GM23338 (cell line): Measurements from ENCODE around the gene AGAP1. TPM values are rescaled to one million over a fixed set of nuclear protein-coding genes. Genes with fewer than 3 reads are reported as not detected.

Experiments
- ATAC-seq: fragments of 200-7000 bp; cut with Tn5 transposase; 3 replicates; pipeline ENCODE4 v1.9.1; 2020
- DNase-seq: peaks from one replicate; pipeline ENCODE4 v3.0.0-alpha.2; 2015; ENCODE audit warnings: low spot score
- H2AFZ ChIP-seq: fragments of 200-600 bp; sonication (generic); 2 replicates; pipeline ENCODE4 v1.8.0; 2016; ENCODE audit warnings: antibody characterized with exemption, mild to moderate bottlenecking, moderate library complexity
- H3F3A ChIP-seq: fragments of 200-600 bp; sonication (generic); replicated peaks from 2 replicates; pipeline ENCODE4 v1.8.0; 2017; ENCODE audit warnings: antibody characterized with exemption, mixed run types, low read depth
- H3K27ac ChIP-seq: fragments of 200-600 bp; sonication (generic); 2 replicates; pipeline ENCODE4 v1.6.1; 2016; ENCODE audit warnings: low read depth
- H3K27me3 ChIP-seq: fragments of 200-600 bp; sonication (generic); 2 replicates; pipeline ENCODE4 v1.8.0; 2016; ENCODE audit warnings: mild to moderate bottlenecking, mixed run types, moderate library complexity; ENCODE audit not compliant: insufficient read depth
- H3K36me3 ChIP-seq: fragments of 200-600 bp; sonication (generic); 2 replicates; pipeline ENCODE4 v1.8.0; 2016; ENCODE audit warnings: mild to moderate bottlenecking; ENCODE audit not compliant: insufficient read depth
- H3K4me1 ChIP-seq: fragments of 200-600 bp; sonication (generic); 2 replicates; pipeline ENCODE4 v1.8.0; 2016; ENCODE audit warnings: mild to moderate bottlenecking, moderate library complexity; ENCODE audit not compliant: insufficient read depth
- H3K4me2 ChIP-seq: fragments of 200-600 bp; sonication (generic); 2 replicates; pipeline ENCODE4 v1.7.1; 2017; ENCODE audit warnings: mixed run types
- H3K4me3 ChIP-seq: fragments of 200-600 bp; sonication (generic); 2 replicates; pipeline ENCODE4 v1.6.1; 2016; ENCODE audit warnings: mixed run types
- H3K79me2 ChIP-seq: fragments of 200-600 bp; sonication (generic); replicated peaks from 2 replicates; pipeline ENCODE4 v1.8.0; 2017; ENCODE audit warnings: mild to moderate bottlenecking; ENCODE audit not compliant: insufficient read depth
- H3K9me2 ChIP-seq: fragments of 200-600 bp; sonication (generic); 2 replicates; pipeline ENCODE4 v1.8.0; 2017; ENCODE audit not compliant: insufficient read depth
- H4K20me1 ChIP-seq: fragments of 200-600 bp; sonication (generic); replicated peaks from 2 replicates; pipeline ENCODE4 v1.8.0; 2017; ENCODE audit warnings: mild to moderate bottlenecking; ENCODE audit not compliant: insufficient read depth
- H3K27ac Mint-ChIP-seq: 2 replicates; pipeline ENCODE4 v1.8.0; 2020; ENCODE audit warnings: inconsistent platforms, mild to moderate bottlenecking, moderate library complexity, mixed read lengths
- H3K27me3 Mint-ChIP-seq: 3 replicates; pipeline ENCODE4 v1.8.0; 2022; ENCODE audit warnings: low read depth, mild to moderate bottlenecking, moderate library complexity, mixed read lengths, inconsistent platforms; ENCODE audit not compliant: insufficient read depth, poor library complexity
- H3K36me3 Mint-ChIP-seq: 3 replicates; pipeline ENCODE4 v1.8.0; 2021; ENCODE audit warnings: low read depth, mild to moderate bottlenecking, inconsistent platforms, moderate library complexity, mixed read lengths
- H3K4me1 Mint-ChIP-seq: 3 replicates; pipeline ENCODE4 v1.8.0; 2020; ENCODE audit warnings: mild to moderate bottlenecking, inconsistent platforms, mixed read lengths
- H3K4me3 Mint-ChIP-seq: 3 replicates; pipeline ENCODE4 v1.8.0; 2021; ENCODE audit warnings: moderate library complexity, mild to moderate bottlenecking, inconsistent platforms, mixed read lengths
- H3K9me3 Mint-ChIP-seq: 3 replicates; pipeline ENCODE4 v1.8.0; 2020; ENCODE audit warnings: moderate library complexity, mild to moderate bottlenecking, inconsistent platforms, mixed read lengths
- CREB1 ChIP-seq: fragments of 250-450 bp; sonication (Bioruptor Pico); IDR thresholded peaks from 2 replicates; pipeline ENCODE4 v1.5.0; 2020; ENCODE audit warnings: low read depth, mild to moderate bottlenecking, moderate library complexity
- CTCF ChIP-seq, 2 experiments: fragments of 200-600 bp in 1 of 2; sonication (generic) in 1 of 2; conservative IDR thresholded peaks; 2 replicates each; pipeline versions ENCODE4 v1.5.1 to v1.6.1; 2016 to 2017; ENCODE audit warnings: antibody characterized with exemption in 2 of 2, low read depth in 2 of 2, mild to moderate bottlenecking in 2 of 2, moderate library complexity in 1 of 2
- ETS1 ChIP-seq: IDR thresholded peaks from 2 replicates; pipeline ENCODE4 v1.6.1; 2016; ENCODE audit warnings: antibody characterized with exemption
- JUNB ChIP-seq: IDR thresholded peaks from one replicate; pipeline ENCODE4 v1.6.1; 2016; ENCODE audit warnings: antibody characterized with exemption; ENCODE audit not compliant: unreplicated experiment
- NANOG ChIP-seq: IDR thresholded peaks from 2 replicates; pipeline ENCODE4 v1.6.1; 2016; ENCODE audit warnings: antibody characterized with exemption, borderline replicate concordance
- POLR2AphosphoS5 ChIP-seq: IDR thresholded peaks from 2 replicates; pipeline ENCODE4 v1.6.1; 2016; ENCODE audit warnings: antibody characterized with exemption, low read depth
- REST ChIP-seq: IDR thresholded peaks from one replicate; pipeline ENCODE4 v1.6.1; 2018; ENCODE audit warnings: antibody characterized with exemption; ENCODE audit not compliant: unreplicated experiment
- STAT1 ChIP-seq: IDR thresholded peaks from one replicate; pipeline ENCODE4 v1.6.1; 2016; ENCODE audit warnings: antibody characterized with exemption; ENCODE audit not compliant: unreplicated experiment
- ZNF114 ChIP-seq: fragments of 250-450 bp; sonication (Bioruptor Pico); IDR thresholded peaks from 2 replicates; pipeline ENCODE4 v1.5.0; 2020; ENCODE audit warnings: mild to moderate bottlenecking, moderate library complexity
- ZNF331 ChIP-seq: fragments of 250-450 bp; sonication (Bioruptor Pico); IDR thresholded peaks from 2 replicates; pipeline ENCODE4 v1.5.0; 2020; ENCODE audit warnings: low read depth, mild to moderate bottlenecking, moderate library complexity
- polyA plus RNA-seq: library from polyadenylated mRNA; unstranded; fragments of >200 nt; fragmentation: Nextera tagmentation; extraction: Ambion mirVana; gene quantifications from 2 replicates; pipeline ENCODE4 v1.2.1, GENCODE V29; 2016
- total RNA-seq: library from RNA; depleted of rRNA; stranded (reverse); fragments of >200 nt; shearing (Covaris generic); gene quantifications from 2 replicates; pipeline ENCODE4 v1.2.3, GENCODE V29; 2014

The AGAP1 gene
- total and polyA plus RNA-seq, 2 experiments from 2014 or later: 13.3 to 27.9 TPM

- H3K27ac Mint-ChIP-seq: no peak overlapping the region
- no peak overlapping the region for H3K4me3 Mint-ChIP-seq
- no peaks in the 10 kb centered on the region for H3K36me3 ChIP-seq
- no peak overlapping the region for H3K4me2 ChIP-seq
- no peaks in the 10 kb centered on the region; the same call in 1 of the 2 replicates for H3K4me1 ChIP-seq
- no peak overlapping the region for H3K27ac ChIP-seq
- DNase-seq (no peak), ATAC-seq (no peak)
- H3K27me3 Mint-ChIP-seq: peaks cover 5% of the 10 kb centered on the region
- no peaks in the 10 kb centered on the region for H3K9me2 ChIP-seq
- H3K4me3 ChIP-seq: no peak overlapping the region
- no peaks in the 10 kb centered on the region for H3K36me3 Mint-ChIP-seq
- no peaks in the 10 kb centered on the region; the same call in 2 of the 3 replicates for H3K9me3 Mint-ChIP-seq
- H3F3A ChIP-seq: no peaks in the 10 kb centered on the region
- no peak overlapping the region for H2AFZ ChIP-seq
- TF ChIP-seq ZNF331 (CRISPR knock-in tag): no peak
- peaks cover 14% of the 10 kb centered on the region for H4K20me1 ChIP-seq
- peaks cover 31% of the 10 kb centered on the region for H3K4me1 Mint-ChIP-seq
- peaks cover 87% of the 10 kb centered on the region for H3K79me2 ChIP-seq
- no peaks in the 10 kb centered on the region for H3K27me3 ChIP-seq
Measured at GRCh38 chr2:235619544-235619943, 125.7 kb downstream of the AGAP1 start.

GRCh38 chr2:235621736-235622135 lies 127.9 kb downstream of the AGAP1 start:
- no peak for ATAC-seq
- Histone ChIP-seq H3K9me2 (no peaks in the 10 kb centered on the region), H3K4me1 (no peaks in the 10 kb centered on the region), H2AFZ (no peak overlapping the region), H3K79me2 (peaks cover 86% of the 10 kb centered on the region), H3F3A (no peaks in the 10 kb centered on the region), H3K27me3 (no peaks in the 10 kb centered on the region), H3K27ac (no peak overlapping the region), H3K4me3 (no peak overlapping the region), H3K36me3 (no peaks in the 10 kb centered on the region), H4K20me1 (peaks cover 18% of the 10 kb centered on the region; the same call in 1 of the 2 replicates), H3K4me2 (no peak overlapping the region)
- H3K27ac Mint-ChIP-seq: no peak overlapping the region
- H3K27me3 Mint-ChIP-seq: peaks cover 5% of the 10 kb centered on the region
- no peak for DNase-seq
- H3K4me1 Mint-ChIP-seq: peaks cover 21% of the 10 kb centered on the region
- peaks cover 2% of the 10 kb centered on the region; the same call in 2 of the 3 replicates for H3K9me3 Mint-ChIP-seq
- no peaks in the 10 kb centered on the region; the same call in 2 of the 3 replicates for H3K36me3 Mint-ChIP-seq
- no peak overlapping the region for H3K4me3 Mint-ChIP-seq
- TF ChIP-seq CREB1 (no peak), ZNF114 (no peak), NANOG (no peak), POLR2AphosphoS5 (no peak), JUNB (no peak), REST (no peak), ETS1 (no peak), CTCF (conservative IDR thresholded peaks at IDR 0.05; ENCODE audit: low read depth in 2 of 2) (no peak), STAT1 (no peak), ZNF331 (CRISPR knock-in tag) (no peak)
